Measurements from ENCODE around the gene LDB2.

The LDB2 gene

GRCh38 chr4:16818005-16818404 is 80.4 kb downstream of the LDB2 start:
- in situ Hi-C loops (cut with MboI; ENCODE audit: low pct_unique_long_range_greater_than_20kb, low sequenced_read_pairs, unreplicated experiment), result no loop called here
- no peak for DNase-seq (ENCODE audit: low spot score)
- no peak for TF ChIP-seq CTCF (IDR thresholded peaks at IDR 0.05; ENCODE audit: extremely low read depth, insufficient read depth, missing control alignments)

DNA sequence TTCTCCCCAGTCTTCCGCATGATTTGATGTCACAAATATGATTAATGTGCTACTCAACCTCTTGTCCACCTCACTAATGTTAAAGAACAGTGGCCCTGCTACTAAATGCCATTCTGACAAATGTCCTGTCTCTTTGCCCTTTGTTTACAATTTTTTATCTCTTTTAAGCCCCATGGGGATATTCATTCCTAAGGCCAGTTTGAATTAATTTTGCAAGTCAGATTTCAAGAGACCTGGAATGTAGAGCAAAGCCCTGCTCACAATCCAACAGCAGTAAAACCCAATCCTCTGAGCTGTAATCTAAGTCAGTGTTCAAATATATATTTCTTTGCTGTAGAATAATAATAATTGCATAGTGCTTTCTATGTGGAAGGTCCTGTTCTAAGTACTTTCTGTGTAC is 81.2 kb downstream of the LDB2 start:
- in situ Hi-C loops (cut with MboI; ENCODE audit: low pct_unique_long_range_greater_than_20kb, low sequenced_read_pairs, unreplicated experiment), result no loop called here
- TF ChIP-seq CTCF (IDR thresholded peaks at IDR 0.05; ENCODE audit: extremely low read depth, insufficient read depth, missing control alignments), result no peak
- no peak for DNase-seq (ENCODE audit: low spot score)

- in situ Hi-C loops (cut with MboI; ENCODE audit: low pct_unique_long_range_greater_than_20kb, low sequenced_read_pairs, unreplicated experiment), result no loop called here
- TF ChIP-seq CTCF (IDR thresholded peaks at IDR 0.05; ENCODE audit: extremely low read depth, insufficient read depth, missing control alignments), result no peak
- no peak for DNase-seq (ENCODE audit: low spot score)
These were observed 84.1 kb downstream of the LDB2 start for GRCh38 chr4:16814361-16814760.

GRCh38 chr4:16812041-16812440 is 86.4 kb downstream of the LDB2 start:
- TF ChIP-seq CTCF (IDR thresholded peaks at IDR 0.05; ENCODE audit: extremely low read depth, insufficient read depth, missing control alignments), result no peak
- in situ Hi-C loops (cut with MboI; ENCODE audit: low pct_unique_long_range_greater_than_20kb, low sequenced_read_pairs, unreplicated experiment), result no loop called here
- no peak for DNase-seq (ENCODE audit: low spot score)

DNA sequence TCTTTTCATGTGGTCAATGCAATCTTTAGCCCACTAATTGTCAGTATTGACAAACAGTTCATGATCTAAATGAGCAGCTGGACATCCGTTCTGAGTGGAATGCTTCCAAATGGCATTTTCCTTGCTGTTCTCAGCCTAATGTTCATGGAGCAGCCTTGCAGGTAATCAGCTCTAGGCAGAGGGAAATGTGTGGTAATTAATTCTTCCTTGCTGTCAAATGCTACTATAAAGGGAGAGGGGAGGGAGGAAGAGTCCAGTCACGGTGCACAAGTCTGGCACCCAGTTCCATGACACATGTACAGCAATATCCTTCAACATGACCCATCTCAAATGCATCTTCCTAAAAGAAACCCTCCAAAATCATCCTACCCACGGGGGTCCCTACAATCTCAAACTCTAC is 88.5 kb downstream of the LDB2 start:
- no peak for DNase-seq (ENCODE audit: low spot score)
- no peak for TF ChIP-seq CTCF (IDR thresholded peaks at IDR 0.05; ENCODE audit: extremely low read depth, insufficient read depth, missing control alignments)
- in situ Hi-C loops (cut with MboI; ENCODE audit: low pct_unique_long_range_greater_than_20kb, low sequenced_read_pairs, unreplicated experiment), result no loop called here

GRCh38 chr4:16809064-16809463 is 89.4 kb downstream of the LDB2 start:
- TF ChIP-seq CTCF (IDR thresholded peaks at IDR 0.05; ENCODE audit: extremely low read depth, insufficient read depth, missing control alignments), result no peak
- in situ Hi-C loops (cut with MboI; ENCODE audit: low pct_unique_long_range_greater_than_20kb, low sequenced_read_pairs, unreplicated experiment), result no loop called here

DNA sequence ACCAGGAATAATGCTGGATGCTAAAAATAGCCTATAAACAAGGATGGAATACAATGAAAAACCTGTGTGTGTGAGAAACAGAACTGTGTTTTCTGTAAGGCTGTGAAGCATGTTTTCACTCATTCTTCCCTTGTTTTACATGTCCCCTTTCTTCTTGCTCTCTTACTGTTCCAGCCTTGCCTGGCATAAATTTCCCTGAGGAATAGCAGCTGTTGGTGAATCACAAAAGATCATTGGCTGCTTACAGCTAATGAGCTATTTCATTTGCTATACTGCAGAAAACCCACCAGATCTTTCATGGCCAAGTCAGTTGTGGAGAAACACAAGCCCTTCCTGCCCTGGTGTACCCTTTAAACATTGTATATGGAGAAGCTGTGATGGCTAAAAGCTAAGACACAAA is 91.1 kb downstream of the LDB2 start:
- DNase-seq (ENCODE audit: low spot score), result no peak
- in situ Hi-C loops (cut with MboI; ENCODE audit: low pct_unique_long_range_greater_than_20kb, low sequenced_read_pairs, unreplicated experiment), result no loop called here
- TF ChIP-seq CTCF (IDR thresholded peaks at IDR 0.05; ENCODE audit: extremely low read depth, insufficient read depth, missing control alignments), result no peak

More at GRCh38 chr4:16809064-16809463, 89.4 kb downstream of the LDB2 start:
- DNase-seq (ENCODE audit: low spot score), result no peak

All from GM13977 (cell line).